B cell (primary cell): Measurements from ENCODE around the gene ZFP92. TPM values are rescaled to one million over a fixed set of nuclear protein-coding genes. Genes with fewer than 3 reads are reported as not detected.

Source experiments
- ATAC-seq: fragments of 200-7000 bp; cut with Tn5 transposase; one replicate; pipeline ENCODE4 v1.10.0; 2021; ENCODE audit warnings: low read depth, mild to moderate bottlenecking, moderate number of reproducible peaks, moderate library complexity
- CTCF ChIA-PET: fragments of 350-600 bp; sonication (Branson Sonifier 250); formaldehyde crosslinking; loops from one replicate; lab custom pipeline; 2021; ENCODE audit warnings: antibody characterized with exemption, inconsistent platforms; lab: Charles Lee
- POLR2A ChIA-PET: fragments of 350-600 bp; sonication (Branson Sonifier 250); formaldehyde crosslinking; loops from one replicate; lab custom pipeline; 2021; ENCODE audit warnings: antibody characterized with exemption; lab: Charles Lee
- DNase-seq: peaks from one replicate; pipeline ENCODE4 v3.0.0; 2013
- H2AFZ ChIP-seq: 2 replicates; pipeline ENCODE4 v1.6.1; 2012; ENCODE audit warnings: mild to moderate bottlenecking, low read depth, low read length; ENCODE audit not compliant: insufficient read depth, poor library complexity, severe bottlenecking
- H3K27ac ChIP-seq, 2 donors: 1 replicate in 1 of 2; 2 replicates in 1 of 2; pipeline ENCODE4 v1.5.1; 2012 to 2013; ENCODE audit warnings: low read length in 2 of 2, mild to moderate bottlenecking in 2 of 2, moderate library complexity in 1 of 2
- H3K27me3 ChIP-seq, 4 experiments: fragments of 200-600 bp in 1 of 4; sonication (generic) in 1 of 4; replicated peaks in 1 of 4; 1 replicate in 2 of 4; 2 replicates in 2 of 4; pipeline versions ENCODE4 v1.6.1 to v1.7.0; 2013 to 2016; ENCODE audit warnings: low read length in 3 of 4, mild to moderate bottlenecking in 2 of 4, mixed read lengths in 1 of 4, moderate library complexity in 1 of 4; ENCODE audit not compliant: insufficient read depth in 4 of 4, control insufficient read depth in 3 of 4; ENCODE audit errors: control extremely low read depth in 1 of 4
- H3K36me3 ChIP-seq, 2 experiments: replicated peaks in 1 of 2; 1 replicate in 1 of 2; 2 replicates in 1 of 2; pipeline versions ENCODE4 v1.6.1 to v1.7.1; 2013; ENCODE audit warnings: low read length in 1 of 2; ENCODE audit not compliant: insufficient read depth in 2 of 2, control insufficient read depth in 1 of 2; ENCODE audit errors: control extremely low read depth in 1 of 2, extremely low read depth in 1 of 2
- H3K4me1 ChIP-seq, 2 donors: fragments of 200-600 bp in 1 of 2; sonication (generic) in 1 of 2; 1 replicate in 1 of 2; 2 replicates in 1 of 2; pipeline versions ENCODE4 v1.5.1 to v1.6.1; 2013 to 2017; ENCODE audit warnings: low read length in 2 of 2; ENCODE audit not compliant: control insufficient read depth in 2 of 2, insufficient read depth in 2 of 2
- H3K4me2 ChIP-seq: replicated peaks from 2 replicates; pipeline ENCODE3; 2012; ENCODE audit warnings: mild to moderate bottlenecking, low read depth, low read length; ENCODE audit not compliant: poor library complexity, severe bottlenecking
- H3K4me3 ChIP-seq, 5 experiments: fragments of 200-600 bp in 1 of 5; sonication (generic) in 1 of 5; 1 replicate in 3 of 5; 2 replicates in 2 of 5; pipeline versions ENCODE4 v1.5.1 to v1.7.0; 2011 to 2016; ENCODE audit warnings: low read length in 4 of 5, mild to moderate bottlenecking in 4 of 5, low read depth in 2 of 5, control low read depth in 1 of 5, moderate library complexity in 1 of 5; ENCODE audit not compliant: insufficient read depth in 1 of 5; ENCODE audit errors: control extremely low read depth in 1 of 5, extremely low read depth in 1 of 5
- H3K79me2 ChIP-seq: fragments of 200-600 bp; sonication (generic); one replicate; pipeline ENCODE4 v1.6.0; 2016; ENCODE audit warnings: low read length; ENCODE audit not compliant: control insufficient read depth, insufficient read depth
- H3K9ac ChIP-seq: fragments of 200-600 bp; sonication (generic); 2 replicates; pipeline ENCODE4 v1.6.1; 2017; ENCODE audit warnings: mild to moderate bottlenecking, low read length, moderate library complexity
- H3K9me3 ChIP-seq, 3 donors: one replicate each; pipeline versions ENCODE4 v1.6.1 to v1.7.1; 2013; ENCODE audit warnings: low read length in 2 of 3; ENCODE audit not compliant: control insufficient read depth in 2 of 3, insufficient read depth in 1 of 3; ENCODE audit errors: control extremely low read depth in 1 of 3
- H4K20me1 ChIP-seq: 2 replicates; pipeline ENCODE4 v1.6.0; 2012; ENCODE audit warnings: mild to moderate bottlenecking, low read length; ENCODE audit not compliant: insufficient read depth, control insufficient read depth, poor library complexity, severe bottlenecking
- H3K27ac Mint-ChIP-seq: one replicate; pipeline ENCODE4 v1.8.0; 2021; ENCODE audit warnings: mixed read lengths
- H3K27me3 Mint-ChIP-seq: one replicate; pipeline ENCODE4 v1.8.0; 2021; ENCODE audit warnings: mixed read lengths
- H3K4me1 Mint-ChIP-seq: one replicate; pipeline ENCODE4 v1.8.0; 2021; ENCODE audit warnings: mixed read lengths
- H3K4me3 Mint-ChIP-seq: one replicate; pipeline ENCODE4 v1.8.0; 2021; ENCODE audit warnings: mixed read lengths
- H3K9me3 Mint-ChIP-seq: one replicate; pipeline ENCODE4 v1.8.0; 2022; ENCODE audit warnings: mixed read lengths; ENCODE audit not compliant: insufficient read depth
- CTCF ChIP-seq: fragments of 200-600 bp; IDR thresholded peaks from one replicate; pipeline ENCODE4 v1.8.0; 2022; ENCODE audit warnings: antibody characterized with exemption, mild to moderate bottlenecking
- EZH2 ChIP-seq: IDR thresholded peaks from 2 replicates; pipeline ENCODE4 v1.6.1; 2012; ENCODE audit warnings: borderline replicate concordance, low read depth, mild to moderate bottlenecking, moderate library complexity, low read length; ENCODE audit not compliant: insufficient read depth, poor library complexity, severe bottlenecking
- WGBS: methylation state at CpG from one replicate; pipeline ENCODE4 v1.1.5; 2013; ENCODE audit warnings: missing lambda C conversion rate; ENCODE audit not compliant: insufficient coverage; 5-methylcytosine and 5-hydroxymethylcytosine counted together
- intact Hi-C: fragments of 100-400 bp; cut with micrococcal nuclease; formaldehyde crosslinking; loops from one replicate; pipeline ENCODE4 v1.10.0; 2022
- polyA plus RNA-seq: library from polyadenylated mRNA; depleted of rRNA; stranded (reverse); fragments of >200 nt; gene quantifications from 2 replicates; pipeline ENCODE4 v1.2.3, GENCODE V29; 2012
- total RNA-seq, 2 donors: library from RNA; stranded (reverse); fragments of 120-200 nt in 1 of 2; gene quantifications; 1 replicate in 1 of 2; 2 replicates in 1 of 2; pipeline versions ENCODE4 v1.2.3 to v1.2.4, GENCODE V29; 2013 to 2022

Gene ZFP92
- total and polyA plus RNA-seq, 2 donors (not counting 1 experiment from before 2014, with no cell fraction given) = 0.24 to 1.6 TPM

- Mint-ChIP-seq H3K27me3 (no peaks in the 10 kb centered on the region), H3K4me3 (no peak overlapping the region), H3K27ac (no peak overlapping the region), H3K9me3 (no peaks in the 10 kb centered on the region), H3K4me1 (no peaks in the 10 kb centered on the region)
- H2AFZ ChIP-seq = no peak overlapping the region
- H3K27me3 ChIP-seq = peaks cover 0 to 3% (median 0%) of the 10 kb centered on the region in 4 experiments
- no peaks in the 10 kb centered on the region for H3K4me1 ChIP-seq
- ChIA-PET POLR2A (no interaction called here), CTCF (no interaction called here)
- H3K4me3 ChIP-seq = no peak overlapping the region
- no peak overlapping the region for H3K4me2 ChIP-seq
- no peaks in the 10 kb centered on the region for H3K9me3 ChIP-seq
- H3K36me3 ChIP-seq = no peaks in the 10 kb centered on the region
- no peaks in the 10 kb centered on the region for H3K79me2 ChIP-seq
- H3K9ac ChIP-seq = no peak overlapping the region
- 100% methylated on average over 7 of the region's 9 CpGs for WGBS
- TF ChIP-seq EZH2 (no peak), CTCF (no peak)
- H4K20me1 ChIP-seq = no peaks in the 10 kb centered on the region
- DNase-seq (no peak), ATAC-seq (no peak)
- H3K27ac ChIP-seq = no peak overlapping the region
- intact Hi-C loops = no loop called here
These were observed 31.8 kb upstream of the ZFP92 start for GRCh38 chrX:153379508-153379907.

GRCh38 chrX:153379971-153380581, 31.2 kb upstream of the ZFP92 start:
- WGBS = 73% methylated on average over 10 of the region's 13 CpGs
- no peak overlapping the region for H2AFZ ChIP-seq
- CTCF ChIA-PET = interaction anchor here (0.6 kb wide), 1 partner anchor 61 kb away, joined by 3 read pairs; no protein-coding TSS in a partner anchor
- H3K4me3 ChIP-seq = no peak overlapping the region
- Mint-ChIP-seq H3K4me1 (no peaks in the 10 kb centered on the region), H3K27me3 (no peaks in the 10 kb centered on the region), H3K4me3 (no peak overlapping the region), H3K9me3 (no peaks in the 10 kb centered on the region), H3K27ac (no peak overlapping the region)
- H3K27me3 ChIP-seq = peaks cover 0 to 3% (median 0%) of the 10 kb centered on the region in 4 experiments
- no peak overlapping the region for H3K9ac ChIP-seq
- no peaks in the 10 kb centered on the region for H3K4me1 ChIP-seq
- no peak overlapping the region for H3K27ac ChIP-seq
- TF ChIP-seq EZH2 = no peak
- no peak for TF ChIP-seq CTCF
- intact Hi-C loops = no loop called here
- H3K79me2 ChIP-seq = no peaks in the 10 kb centered on the region
- no peaks in the 10 kb centered on the region for H3K36me3 ChIP-seq
- POLR2A ChIA-PET = no interaction called here
- no peak for DNase-seq
- no peaks in the 10 kb centered on the region for H4K20me1 ChIP-seq
- H3K9me3 ChIP-seq = no peaks in the 10 kb centered on the region
- ATAC-seq = no peak
- no peak overlapping the region for H3K4me2 ChIP-seq
